SK-N-MC (cell line): ENCODE measurements around the gene C8A.

Experiments used
- EZH2 ChIP-seq: fragments of 200-600 bp; sonication (generic); IDR thresholded peaks from one replicate; pipeline ENCODE4 v1.6.1; 2017; ENCODE audit warnings: antibody characterized with exemption
- POLR2AphosphoS5 ChIP-seq: IDR thresholded peaks from 2 replicates; pipeline ENCODE4 v1.6.1; 2012; ENCODE audit warnings: mild to moderate bottlenecking, low read depth, low read length, borderline replicate concordance

- no peak for TF ChIP-seq POLR2AphosphoS5
- no peak for TF ChIP-seq EZH2
Measured at GRCh38 chr1:56905667-56906066, 51.1 kb downstream of the C8A start.
